Measurements from ENCODE around the gene TRIM44.

- TF ChIP-seq POLR2A (IDR thresholded peaks at IDR 0.05), result no peak
- no peak for TF ChIP-seq CTCF (IDR thresholded peaks at IDR 0.05)
Observed at GRCh38 chr11:35664977-35665441, 2.4 kb downstream of the TRIM44 start.
